Neural progenitor cell (in vitro differentiated cells): ENCODE data around the gene EXOC4. TPM values are rescaled to one million over a fixed set of nuclear protein-coding genes. Genes with fewer than 3 reads are reported as not detected.

Experiments
- DNase-seq: peaks from one replicate; pipeline ENCODE4 v3.0.0-alpha.2; 2016; ENCODE audit warnings: low spot score
- H2AFZ ChIP-seq: fragments of 200-600 bp; sonication (generic); replicated peaks from 2 replicates; pipeline ENCODE4 v1.6.1; 2016; ENCODE audit warnings: antibody characterized with exemption
- H3F3A ChIP-seq: fragments of 200-600 bp; sonication (generic); 2 replicates; pipeline ENCODE4 v1.6.1; 2016; ENCODE audit warnings: antibody characterized with exemption, low read depth
- H3K27ac ChIP-seq: fragments of 200-600 bp; sonication (generic); 2 replicates; pipeline ENCODE4 v1.5.1; 2016; ENCODE audit warnings: mild to moderate bottlenecking
- H3K27me3 ChIP-seq: fragments of 200-600 bp; sonication (generic); 2 replicates; pipeline ENCODE4 v1.6.1; 2016; ENCODE audit warnings: mild to moderate bottlenecking, moderate library complexity
- H3K36me3 ChIP-seq: fragments of 200-600 bp; sonication (generic); 2 replicates; pipeline ENCODE4 v1.5.1; 2016
- H3K4me1 ChIP-seq: fragments of 200-600 bp; sonication (generic); 2 replicates; pipeline ENCODE4 v1.6.1; 2016; ENCODE audit warnings: mixed run types
- H3K4me2 ChIP-seq: fragments of 200-600 bp; sonication (generic); 2 replicates; pipeline ENCODE4 v1.6.1; 2016
- H3K4me3 ChIP-seq: fragments of 200-600 bp; sonication (generic); 2 replicates; pipeline ENCODE4 v1.5.1; 2016
- H3K79me2 ChIP-seq: fragments of 200-600 bp; sonication (generic); 2 replicates; pipeline ENCODE4 v1.6.1; 2016; ENCODE audit warnings: low read depth
- H3K9ac ChIP-seq: fragments of 200-600 bp; sonication (generic); 2 replicates; pipeline ENCODE4 v1.6.1; 2016
- H3K9me3 ChIP-seq: fragments of 200-600 bp; sonication (generic); 2 replicates; pipeline ENCODE4 v1.5.1; 2016; ENCODE audit warnings: low read depth
- H4K20me1 ChIP-seq: fragments of 200-600 bp; sonication (generic); 2 replicates; pipeline ENCODE4 v1.6.1; 2016; ENCODE audit warnings: low read depth
- H3K27ac Mint-ChIP-seq: 3 replicates; pipeline ENCODE4 v1.8.0; 2021; ENCODE audit warnings: mixed read lengths
- H3K27me3 Mint-ChIP-seq: 2 replicates; pipeline ENCODE4 v1.8.0; 2022; ENCODE audit warnings: low read depth, mild to moderate bottlenecking, inconsistent platforms, moderate library complexity, mixed read lengths; ENCODE audit not compliant: insufficient read depth
- H3K36me3 Mint-ChIP-seq: 3 replicates; pipeline ENCODE4 v1.8.0; 2021; ENCODE audit warnings: mixed read lengths
- H3K4me1 Mint-ChIP-seq: 3 replicates; pipeline ENCODE4 v1.8.0; 2021; ENCODE audit warnings: mixed read lengths
- H3K4me3 Mint-ChIP-seq: 3 replicates; pipeline ENCODE4 v1.8.0; 2021; ENCODE audit warnings: mild to moderate bottlenecking, moderate library complexity, mixed read lengths
- H3K9me3 Mint-ChIP-seq: 3 replicates; pipeline ENCODE4 v1.8.0; 2020; ENCODE audit warnings: mixed read lengths
- CTCF ChIP-seq: fragments of 200-600 bp; sonication (generic); IDR thresholded peaks from 2 replicates; pipeline ENCODE4 v1.5.1; 2017; ENCODE audit warnings: antibody characterized with exemption, mild to moderate bottlenecking
- EZH2 ChIP-seq: fragments of 200-600 bp; sonication (generic); IDR thresholded peaks from 2 replicates; pipeline ENCODE4 v1.6.1; 2017; ENCODE audit warnings: antibody characterized with exemption, mild to moderate bottlenecking, moderate library complexity
- EZH2phosphoT487 ChIP-seq: fragments of 200-600 bp; sonication (generic); IDR thresholded peaks from 2 replicates; pipeline ENCODE4 v1.6.1; 2017; ENCODE audit warnings: antibody characterized with exemption
- total RNA-seq: library from RNA; depleted of rRNA; stranded (reverse); fragments of >200 nt; gene quantifications from 2 replicates; pipeline ENCODE4 v1.2.3, GENCODE V29; 2015; ENCODE audit warnings: low replicate concordance

Gene EXOC4
- total RNA-seq, 1 donor from 2014 or later, result 129 TPM

DNA sequence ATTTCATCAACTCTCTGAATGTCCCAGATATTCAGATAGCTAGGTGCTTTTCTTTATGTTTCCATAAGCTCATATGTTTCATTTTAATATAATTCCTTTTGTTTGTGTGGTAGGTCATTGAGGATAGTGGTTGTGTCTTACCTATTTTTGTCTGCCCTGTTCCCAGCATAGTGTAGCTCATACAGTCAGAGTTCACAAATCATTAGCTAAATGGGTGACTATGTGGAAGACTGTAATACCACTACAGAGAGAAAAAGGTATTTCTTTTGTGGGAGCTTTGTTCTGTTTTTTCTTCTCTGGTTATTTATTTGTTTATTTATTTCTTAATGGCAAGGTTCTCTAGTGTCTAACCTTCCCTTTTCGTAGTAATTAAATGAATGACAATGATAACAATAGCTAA, 39.8 kb downstream of the EXOC4 start:
- H3K27me3 ChIP-seq, result no peaks in the 10 kb centered on the region
- DNase-seq, result no peak
- Mint-ChIP-seq H3K27ac (no peak overlapping the region), H3K4me1 (peaks cover 2% of the 10 kb centered on the region), H3K9me3 (no peaks in the 10 kb centered on the region), H3K27me3 (no peaks in the 10 kb centered on the region), H3K36me3 (peaks cover 21% of the 10 kb centered on the region), H3K4me3 (no peak overlapping the region)
- H3K9me3 ChIP-seq, result no peaks in the 10 kb centered on the region
- H3K4me2 ChIP-seq, result no peak overlapping the region
- no peak overlapping the region for H2AFZ ChIP-seq
- no peak overlapping the region for H3K9ac ChIP-seq
- peaks cover 6% of the 10 kb centered on the region for H4K20me1 ChIP-seq
- H3K36me3 ChIP-seq, result peaks cover 14% of the 10 kb centered on the region
- H3K4me1 ChIP-seq, result peaks cover 16% of the 10 kb centered on the region
- TF ChIP-seq EZH2 (no peak), CTCF (no peak), EZH2phosphoT487 (no peak)
- H3K79me2 ChIP-seq, result peaks cover 21% of the 10 kb centered on the region
- H3F3A ChIP-seq, result peaks cover 12% of the 10 kb centered on the region
- H3K4me3 ChIP-seq, result no peak overlapping the region
- H3K27ac ChIP-seq, result no peak overlapping the region

DNA sequence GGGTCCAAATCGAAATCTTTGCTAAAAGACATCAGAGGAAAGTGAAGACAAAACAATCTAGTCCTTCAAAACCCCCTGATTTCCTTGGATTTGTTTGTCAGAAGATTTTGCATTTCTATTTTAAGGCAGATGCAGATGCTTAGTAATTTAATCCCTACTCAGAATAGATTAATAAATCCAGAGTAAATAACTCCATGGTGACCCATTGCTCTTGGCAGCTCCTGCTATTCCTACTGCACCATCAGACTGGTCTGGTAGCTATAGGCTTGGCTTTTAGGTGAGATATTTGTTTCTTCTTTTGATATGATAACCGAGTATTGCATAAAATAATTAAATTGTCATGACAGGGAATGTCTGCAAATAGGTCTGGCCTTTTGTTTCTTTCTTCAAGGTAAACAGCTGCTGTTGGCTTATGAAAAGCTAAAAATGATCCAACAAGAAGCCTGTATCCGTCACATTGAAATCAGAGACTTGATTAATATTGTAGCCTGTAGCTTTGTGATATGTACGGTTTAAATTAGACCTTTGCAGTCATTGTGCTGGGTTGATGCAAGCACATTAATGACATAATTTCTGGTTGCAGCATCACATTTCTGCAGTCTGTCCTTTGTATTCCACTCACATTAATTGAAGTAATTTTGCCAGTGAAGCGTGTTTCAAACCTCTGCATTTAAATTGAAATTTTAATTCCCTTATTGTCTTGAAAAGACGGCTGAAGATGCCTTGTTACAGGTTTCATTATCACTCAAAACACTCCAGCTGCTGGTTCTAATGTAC, 40.7 kb downstream of the EXOC4 start:
- Mint-ChIP-seq H3K27me3 (no peaks in the 10 kb centered on the region), H3K27ac (no peak overlapping the region), H3K4me1 (peaks cover 8% of the 10 kb centered on the region), H3K4me3 (no peak overlapping the region), H3K9me3 (no peaks in the 10 kb centered on the region), H3K36me3 (peaks cover 21% of the 10 kb centered on the region)
- no peak for DNase-seq
- H3K9me3 ChIP-seq, result no peaks in the 10 kb centered on the region
- no peak overlapping the region for H3K9ac ChIP-seq
- H2AFZ ChIP-seq, result no peak overlapping the region
- H4K20me1 ChIP-seq, result peaks cover 12% of the 10 kb centered on the region
- peaks cover 14% of the 10 kb centered on the region for H3K36me3 ChIP-seq
- H3K4me3 ChIP-seq, result no peak overlapping the region
- H3K4me2 ChIP-seq, result no peak overlapping the region
- peaks cover 22% of the 10 kb centered on the region for H3K4me1 ChIP-seq
- no peak overlapping the region for H3K27ac ChIP-seq
- H3K79me2 ChIP-seq, result peaks cover 29% of the 10 kb centered on the region
- TF ChIP-seq CTCF (no peak), EZH2phosphoT487 (no peak), EZH2 (no peak)
- H3K27me3 ChIP-seq, result no peaks in the 10 kb centered on the region
- H3F3A ChIP-seq, result peaks cover 12% of the 10 kb centered on the region

- H3K9me3 ChIP-seq, result no peaks in the 10 kb centered on the region
- peaks cover 36% of the 10 kb centered on the region for H3K79me2 ChIP-seq
- peaks cover 8% of the 10 kb centered on the region for H3K4me1 Mint-ChIP-seq
- DNase-seq, result no peak
- H3K27me3 Mint-ChIP-seq, result no peaks in the 10 kb centered on the region
- no peaks in the 10 kb centered on the region for H3K27me3 ChIP-seq
- H3K36me3 Mint-ChIP-seq, result peaks cover 19% of the 10 kb centered on the region
- peaks cover 7% of the 10 kb centered on the region for H3F3A ChIP-seq
- H3K36me3 ChIP-seq, result peaks cover 14% of the 10 kb centered on the region
- peaks cover 12% of the 10 kb centered on the region for H4K20me1 ChIP-seq
- H3K4me1 ChIP-seq, result peaks cover 16% of the 10 kb centered on the region
- no peak overlapping the region for H3K9ac ChIP-seq
- no peak overlapping the region for H3K4me3 Mint-ChIP-seq
- H3K9me3 Mint-ChIP-seq, result no peaks in the 10 kb centered on the region
- H3K4me2 ChIP-seq, result no peak overlapping the region
- no peak for TF ChIP-seq EZH2
- TF ChIP-seq EZH2phosphoT487, result no peak
- TF ChIP-seq CTCF, result no peak
- H2AFZ ChIP-seq, result no peak overlapping the region
- H3K27ac ChIP-seq, result no peak overlapping the region
- H3K4me3 ChIP-seq, result no peak overlapping the region
- no peak overlapping the region for H3K27ac Mint-ChIP-seq
Measured at GRCh38 chr7:133294234-133294633, 41.4 kb downstream of the EXOC4 start.
